Natural killer cell (primary cell): ENCODE measurements around the gene SCGB1D1. TPM values are rescaled to one million over a fixed set of nuclear protein-coding genes. Genes with fewer than 3 reads are reported as not detected.

Source experiments
- ATAC-seq, 3 donors: fragments of 150-1000 bp in 2 of 3; fragments of 200-7000 bp in 1 of 3; cut with Tn5 transposase; 1 replicate in 1 of 3; 2 replicates in 2 of 3; pipeline ENCODE4 v1.10.0; 2021; ENCODE audit warnings: mild to moderate bottlenecking in 2 of 3, moderate library complexity in 2 of 3
- DNase-seq, 2 donors: peaks; one replicate each; pipeline versions ENCODE4 v3.0.0 to v3.0.0-alpha.2; 2013 to 2021; ENCODE audit warnings: mixed read lengths in 1 of 2
- H3K27ac ChIP-seq: one replicate; pipeline ENCODE4 v1.5.1; 2013; ENCODE audit warnings: mild to moderate bottlenecking, low read length
- H3K27me3 ChIP-seq: one replicate; pipeline ENCODE4 v1.6.1; 2013; ENCODE audit warnings: low read length; ENCODE audit not compliant: control insufficient read depth, insufficient read depth
- H3K36me3 ChIP-seq: one replicate; pipeline ENCODE4 v1.6.1; 2013; ENCODE audit warnings: low read length; ENCODE audit not compliant: control insufficient read depth, insufficient read depth
- H3K4me1 ChIP-seq: one replicate; pipeline ENCODE4 v1.6.1; 2013; ENCODE audit warnings: low read length; ENCODE audit not compliant: control insufficient read depth, insufficient read depth
- H3K4me3 ChIP-seq: one replicate; pipeline ENCODE4 v1.5.1; 2013; ENCODE audit warnings: low read length
- H3K9me3 ChIP-seq: one replicate; pipeline ENCODE4 v1.6.1; 2013; ENCODE audit warnings: low read length; ENCODE audit not compliant: control insufficient read depth, insufficient read depth
- H3K27ac Mint-ChIP-seq, 2 donors: one replicate each; pipeline ENCODE4 v1.8.0; 2022; ENCODE audit warnings: mild to moderate bottlenecking in 2 of 2, mixed read lengths in 2 of 2, moderate library complexity in 1 of 2
- H3K27me3 Mint-ChIP-seq, 2 donors: one replicate each; pipeline ENCODE4 v1.8.0; 2022; ENCODE audit warnings: low read depth in 2 of 2, mixed read lengths in 2 of 2
- H3K36me3 Mint-ChIP-seq: one replicate; pipeline ENCODE4 v1.8.0; 2022; ENCODE audit warnings: mixed read lengths
- H3K4me1 Mint-ChIP-seq, 2 donors: one replicate each; pipeline ENCODE4 v1.8.0; 2022; ENCODE audit warnings: mixed read lengths in 2 of 2
- H3K4me3 Mint-ChIP-seq: one replicate; pipeline ENCODE4 v1.8.0; 2022; ENCODE audit warnings: mild to moderate bottlenecking, moderate library complexity, mixed read lengths
- H3K9me3 Mint-ChIP-seq, 2 donors: one replicate each; pipeline ENCODE4 v1.8.0; 2022; ENCODE audit warnings: mixed read lengths in 2 of 2
- WGBS: methylation state at CpG from one replicate; pipeline ENCODE4 v1.1.7; 2013; ENCODE audit warnings: missing lambda C conversion rate; ENCODE audit not compliant: insufficient coverage; 5-methylcytosine and 5-hydroxymethylcytosine counted together
- intact Hi-C: fragments of 100-400 bp; cut with micrococcal nuclease; formaldehyde crosslinking; loops from one replicate; pipeline ENCODE4 v1.14.2; 2022
- total RNA-seq, 4 donors: library from RNA; stranded (reverse); fragments of 120-200 nt in 1 of 4; gene quantifications; one replicate each; pipeline versions ENCODE4 v1.2.3 to v1.2.4, GENCODE V29; 2013 to 2022
- TF ChIP-seq, protein P1 (sequence below): fragments of 200-600 bp; IDR thresholded peaks from one replicate; pipeline ENCODE4 v1.8.0; 2022; ENCODE audit warnings: antibody characterized with exemption

The SCGB1D1 gene
- total RNA-seq, 3 donors from 2014 or later (not counting 1 experiment from before 2014, with no cell fraction given) = not detected

DNA sequence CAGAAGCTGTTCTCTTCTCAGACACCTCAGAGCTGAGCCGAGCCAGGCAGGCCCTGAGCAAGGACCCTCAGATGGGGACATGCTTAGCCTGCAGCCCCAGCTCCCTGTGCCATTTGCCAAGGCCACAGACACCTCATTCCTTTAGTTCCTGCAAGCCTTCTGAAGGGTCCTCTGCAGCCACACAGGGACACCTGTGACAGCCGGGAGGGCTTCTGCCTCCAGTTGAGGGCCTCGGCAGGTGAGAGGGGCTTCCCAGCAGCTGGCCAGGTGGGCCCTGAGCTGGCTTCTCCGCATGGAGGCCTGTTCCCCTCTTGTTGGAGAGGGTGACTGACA lies 48.0 kb upstream of the SCGB1D1 start:
- Histone ChIP-seq H3K9me3 (no peaks in the 10 kb centered on the region), H3K4me3 (no peak overlapping the region), H3K36me3 (peaks cover 70% of the 10 kb centered on the region), H3K27ac (no peak overlapping the region), H3K27me3 (no peaks in the 10 kb centered on the region), H3K4me1 (no peaks in the 10 kb centered on the region)
- H3K36me3 Mint-ChIP-seq = no peaks in the 10 kb centered on the region
- H3K4me1 Mint-ChIP-seq = peaks cover 0 to 4% of the 10 kb centered on the region in 2 donors
- H3K4me3 Mint-ChIP-seq = no peak overlapping the region
- no peaks in the 10 kb centered on the region for H3K9me3 Mint-ChIP-seq
- WGBS = 93% methylated on average over 4 of the region's 4 CpGs
- no peak for ATAC-seq
- no peak for DNase-seq
- H3K27me3 Mint-ChIP-seq = no peaks in the 10 kb centered on the region
- intact Hi-C loops = no loop called here
- H3K27ac Mint-ChIP-seq = no peak overlapping the region
- TF ChIP-seq, protein P1, sequence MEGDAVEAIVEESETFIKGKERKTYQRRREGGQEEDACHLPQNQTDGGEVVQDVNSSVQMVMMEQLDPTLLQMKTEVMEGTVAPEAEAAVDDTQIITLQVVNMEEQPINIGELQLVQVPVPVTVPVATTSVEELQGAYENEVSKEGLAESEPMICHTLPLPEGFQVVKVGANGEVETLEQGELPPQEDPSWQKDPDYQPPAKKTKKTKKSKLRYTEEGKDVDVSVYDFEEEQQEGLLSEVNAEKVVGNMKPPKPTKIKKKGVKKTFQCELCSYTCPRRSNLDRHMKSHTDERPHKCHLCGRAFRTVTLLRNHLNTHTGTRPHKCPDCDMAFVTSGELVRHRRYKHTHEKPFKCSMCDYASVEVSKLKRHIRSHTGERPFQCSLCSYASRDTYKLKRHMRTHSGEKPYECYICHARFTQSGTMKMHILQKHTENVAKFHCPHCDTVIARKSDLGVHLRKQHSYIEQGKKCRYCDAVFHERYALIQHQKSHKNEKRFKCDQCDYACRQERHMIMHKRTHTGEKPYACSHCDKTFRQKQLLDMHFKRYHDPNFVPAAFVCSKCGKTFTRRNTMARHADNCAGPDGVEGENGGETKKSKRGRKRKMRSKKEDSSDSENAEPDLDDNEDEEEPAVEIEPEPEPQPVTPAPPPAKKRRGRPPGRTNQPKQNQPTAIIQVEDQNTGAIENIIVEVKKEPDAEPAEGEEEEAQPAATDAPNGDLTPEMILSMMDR = no peak

DNA sequence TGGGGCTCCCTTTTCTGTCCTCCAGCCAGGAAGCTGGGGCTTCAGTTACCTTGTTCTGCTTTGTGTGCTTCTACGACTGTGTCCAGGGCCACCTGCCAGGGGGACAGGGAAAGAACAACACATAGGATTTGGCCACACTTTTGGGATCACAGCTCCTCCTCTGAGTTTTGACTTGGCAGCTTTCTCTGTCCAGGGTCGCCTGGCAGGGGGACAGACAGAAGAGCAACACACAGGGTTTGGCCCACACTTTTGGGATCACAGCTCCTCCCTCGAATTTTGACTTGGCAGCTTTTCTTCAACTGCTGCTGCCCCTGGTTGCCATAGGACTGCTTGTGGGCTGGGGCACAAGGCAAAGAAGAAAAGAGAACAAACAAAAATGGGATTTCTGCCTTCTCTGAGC lies 47.1 kb upstream of the SCGB1D1 start:
- no peaks in the 10 kb centered on the region for H3K27me3 ChIP-seq
- no peak overlapping the region for H3K4me3 ChIP-seq
- TF ChIP-seq, protein P1 = no peak
- Mint-ChIP-seq H3K4me3 (no peak overlapping the region), H3K27me3 (no peaks in the 10 kb centered on the region), H3K36me3 (no peaks in the 10 kb centered on the region), H3K27ac (no peak overlapping the region), H3K4me1 (peaks cover 0 to 4% of the 10 kb centered on the region in 2 donors), H3K9me3 (no peaks in the 10 kb centered on the region)
- H3K27ac ChIP-seq = no peak overlapping the region
- no peaks in the 10 kb centered on the region for H3K4me1 ChIP-seq
- peaks cover 79% of the 10 kb centered on the region for H3K36me3 ChIP-seq
- H3K9me3 ChIP-seq = no peaks in the 10 kb centered on the region
- intact Hi-C loops = no loop called here
- 97% methylated on average over 3 of the region's 3 CpGs for WGBS
- DNase-seq (no peak), ATAC-seq (no peak)

DNA sequence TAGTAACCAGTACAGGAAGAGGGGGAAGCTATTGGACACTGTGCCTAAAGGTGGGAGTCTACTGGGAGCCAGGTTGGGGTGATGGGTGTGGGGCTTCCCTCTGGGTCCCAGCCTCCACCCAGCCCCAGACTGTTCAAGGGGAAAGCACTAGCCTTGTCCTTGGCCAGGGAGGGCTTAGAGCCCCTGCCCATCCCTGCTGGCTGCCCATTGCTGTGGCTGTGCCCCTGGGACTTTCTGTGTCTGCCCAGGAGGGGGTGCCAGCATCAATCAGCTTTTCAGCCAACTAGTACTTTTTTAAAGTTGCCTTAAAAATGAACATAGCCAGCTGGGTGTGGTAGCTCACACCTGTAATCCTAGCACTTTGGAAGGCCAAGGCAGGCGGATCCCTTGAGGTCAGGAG lies 46.3 kb upstream of the SCGB1D1 start:
- H3K4me1 Mint-ChIP-seq = peaks cover 0 to 4% of the 10 kb centered on the region in 2 donors
- ATAC-seq (no peak), DNase-seq (peak in 1 of 2 donors; percentile 9)
- H3K9me3 Mint-ChIP-seq = no peaks in the 10 kb centered on the region
- intact Hi-C loops = no loop called here
- no peak overlapping the region for H3K4me3 ChIP-seq
- no peak overlapping the region for H3K4me3 Mint-ChIP-seq
- WGBS = 91% methylated on average over 1 of the region's 1 CpG
- no peaks in the 10 kb centered on the region for H3K27me3 ChIP-seq
- TF ChIP-seq, protein P1 = no peak
- H3K27ac Mint-ChIP-seq = no peak overlapping the region
- peaks cover 79% of the 10 kb centered on the region for H3K36me3 ChIP-seq
- H3K27ac ChIP-seq = no peak overlapping the region
- H3K4me1 ChIP-seq = no peaks in the 10 kb centered on the region
- no peaks in the 10 kb centered on the region for H3K27me3 Mint-ChIP-seq
- H3K36me3 Mint-ChIP-seq = no peaks in the 10 kb centered on the region
- no peaks in the 10 kb centered on the region for H3K9me3 ChIP-seq

DNA sequence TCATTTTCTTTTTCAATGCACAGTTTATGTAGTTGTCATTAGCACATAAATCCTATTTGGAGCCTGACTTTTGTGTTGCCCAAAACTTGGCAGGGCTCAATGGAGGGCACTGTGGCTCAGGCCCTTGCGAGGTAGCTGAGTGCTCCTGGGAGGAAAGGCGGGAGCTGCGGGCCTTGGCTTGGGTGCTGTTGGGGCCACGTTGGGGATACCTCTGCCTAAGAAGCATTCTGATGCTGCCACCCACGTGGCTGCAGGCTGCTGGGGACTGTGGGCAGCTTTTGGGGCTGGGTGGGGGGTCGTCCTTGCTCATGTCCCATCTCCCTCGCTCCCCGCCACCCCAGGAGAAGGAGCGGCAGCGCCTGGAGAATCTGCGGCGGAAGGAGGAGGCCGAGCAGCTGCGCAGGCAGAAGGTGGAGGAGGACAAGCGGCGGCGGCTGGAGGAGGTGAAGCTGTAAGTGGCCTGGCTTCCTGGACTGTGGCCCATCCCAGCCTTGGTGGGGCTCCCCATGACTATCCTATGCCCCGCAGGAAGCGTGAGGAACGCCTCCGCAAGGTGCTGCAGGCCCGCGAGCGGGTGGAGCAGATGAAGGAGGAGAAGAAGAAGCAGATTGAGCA lies 45.3 kb upstream of the SCGB1D1 start:
- intact Hi-C loops = no loop called here
- Histone ChIP-seq H3K36me3 (peaks cover 78% of the 10 kb centered on the region), H3K4me1 (no peaks in the 10 kb centered on the region), H3K4me3 (no peak overlapping the region), H3K27me3 (no peaks in the 10 kb centered on the region), H3K27ac (no peak overlapping the region), H3K9me3 (no peaks in the 10 kb centered on the region)
- Mint-ChIP-seq H3K4me3 (no peak overlapping the region), H3K27ac (peak overlapping the region in 1 of 2 donors; percentile 47), H3K4me1 (peaks cover 0 to 4% of the 10 kb centered on the region in 2 donors), H3K9me3 (no peaks in the 10 kb centered on the region), H3K36me3 (peaks cover 6% of the 10 kb centered on the region), H3K27me3 (no peaks in the 10 kb centered on the region)
- TF ChIP-seq, protein P1 = no peak
- DNase-seq = peak in 1 of 2 donors; percentile 14
- 98% methylated on average over 24 of the region's 24 CpGs for WGBS
- no peak for ATAC-seq
